HEK293 (cell line): ENCODE data around the gene OVCH1.

Experiments
- KLF8 ChIP-seq: fragments of 450-650 bp; formaldehyde crosslinking; IDR thresholded peaks from 2 replicates; pipeline ENCODE4 v1.5.1; 2016; ENCODE audit warnings: missing biosample characterization, missing genetic modification characterization
- SETDB1 ChIP-seq: IDR thresholded peaks from one replicate; pipeline ENCODE4 v1.6.1; 2017; ENCODE audit warnings: mild to moderate bottlenecking, low read length, moderate library complexity, mixed read lengths; ENCODE audit not compliant: insufficient read length
- ZNF350 ChIP-seq: fragments of 450-650 bp; formaldehyde crosslinking; IDR thresholded peaks from 2 replicates; pipeline ENCODE4 v1.5.0; 2017; ENCODE audit warnings: missing biosample characterization, mild to moderate bottlenecking, missing genetic modification characterization
- ZNF629 ChIP-seq: fragments of 450-650 bp; formaldehyde crosslinking; IDR thresholded peaks from 2 replicates; pipeline ENCODE4 v1.5.1; 2017; ENCODE audit warnings: missing biosample characterization, missing genetic modification characterization
- ZNF843 ChIP-seq: fragments of 450-650 bp; formaldehyde crosslinking; IDR thresholded peaks from 2 replicates; pipeline ENCODE4 v1.5.1; 2016; ENCODE audit warnings: missing biosample characterization, missing genetic modification characterization
- ZSCAN23 ChIP-seq: fragments of 450-650 bp; formaldehyde crosslinking; IDR thresholded peaks from 2 replicates; pipeline ENCODE4 v1.5.1; 2016; ENCODE audit warnings: missing biosample characterization, missing genetic modification characterization
- TF ChIP-seq, protein P1 (sequence below): fragments of 450-650 bp; formaldehyde crosslinking; IDR thresholded peaks from 2 replicates; pipeline ENCODE4 v1.5.1; 2016; ENCODE audit warnings: missing biosample characterization, missing genetic modification characterization
- TF ChIP-seq, protein P2 (sequence below): fragments of 450-650 bp; formaldehyde crosslinking; IDR thresholded peaks from 2 replicates; pipeline ENCODE4 v1.5.1; 2016; ENCODE audit warnings: missing biosample characterization, missing genetic modification characterization
- TF ChIP-seq, protein P3 (sequence below): fragments of 450-650 bp; formaldehyde crosslinking; IDR thresholded peaks from 2 replicates; pipeline ENCODE4 v1.5.1; 2016; ENCODE audit warnings: missing biosample characterization, missing genetic modification characterization

GRCh38 chr12:29499235-29499634, 1.7 kb upstream of the OVCH1 start:
- TF ChIP-seq, protein P1, sequence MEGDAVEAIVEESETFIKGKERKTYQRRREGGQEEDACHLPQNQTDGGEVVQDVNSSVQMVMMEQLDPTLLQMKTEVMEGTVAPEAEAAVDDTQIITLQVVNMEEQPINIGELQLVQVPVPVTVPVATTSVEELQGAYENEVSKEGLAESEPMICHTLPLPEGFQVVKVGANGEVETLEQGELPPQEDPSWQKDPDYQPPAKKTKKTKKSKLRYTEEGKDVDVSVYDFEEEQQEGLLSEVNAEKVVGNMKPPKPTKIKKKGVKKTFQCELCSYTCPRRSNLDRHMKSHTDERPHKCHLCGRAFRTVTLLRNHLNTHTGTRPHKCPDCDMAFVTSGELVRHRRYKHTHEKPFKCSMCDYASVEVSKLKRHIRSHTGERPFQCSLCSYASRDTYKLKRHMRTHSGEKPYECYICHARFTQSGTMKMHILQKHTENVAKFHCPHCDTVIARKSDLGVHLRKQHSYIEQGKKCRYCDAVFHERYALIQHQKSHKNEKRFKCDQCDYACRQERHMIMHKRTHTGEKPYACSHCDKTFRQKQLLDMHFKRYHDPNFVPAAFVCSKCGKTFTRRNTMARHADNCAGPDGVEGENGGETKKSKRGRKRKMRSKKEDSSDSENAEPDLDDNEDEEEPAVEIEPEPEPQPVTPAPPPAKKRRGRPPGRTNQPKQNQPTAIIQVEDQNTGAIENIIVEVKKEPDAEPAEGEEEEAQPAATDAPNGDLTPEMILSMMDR, result no peak
- TF ChIP-seq SETDB1 (no peak), KLF8 (tag by site-specific recombination) (no peak), ZNF629 (tag by site-specific recombination) (no peak), ZSCAN23 (tag by site-specific recombination) (no peak), ZNF350 (no peak), ZNF843 (tag by site-specific recombination) (no peak)
- TF ChIP-seq, protein P2, sequence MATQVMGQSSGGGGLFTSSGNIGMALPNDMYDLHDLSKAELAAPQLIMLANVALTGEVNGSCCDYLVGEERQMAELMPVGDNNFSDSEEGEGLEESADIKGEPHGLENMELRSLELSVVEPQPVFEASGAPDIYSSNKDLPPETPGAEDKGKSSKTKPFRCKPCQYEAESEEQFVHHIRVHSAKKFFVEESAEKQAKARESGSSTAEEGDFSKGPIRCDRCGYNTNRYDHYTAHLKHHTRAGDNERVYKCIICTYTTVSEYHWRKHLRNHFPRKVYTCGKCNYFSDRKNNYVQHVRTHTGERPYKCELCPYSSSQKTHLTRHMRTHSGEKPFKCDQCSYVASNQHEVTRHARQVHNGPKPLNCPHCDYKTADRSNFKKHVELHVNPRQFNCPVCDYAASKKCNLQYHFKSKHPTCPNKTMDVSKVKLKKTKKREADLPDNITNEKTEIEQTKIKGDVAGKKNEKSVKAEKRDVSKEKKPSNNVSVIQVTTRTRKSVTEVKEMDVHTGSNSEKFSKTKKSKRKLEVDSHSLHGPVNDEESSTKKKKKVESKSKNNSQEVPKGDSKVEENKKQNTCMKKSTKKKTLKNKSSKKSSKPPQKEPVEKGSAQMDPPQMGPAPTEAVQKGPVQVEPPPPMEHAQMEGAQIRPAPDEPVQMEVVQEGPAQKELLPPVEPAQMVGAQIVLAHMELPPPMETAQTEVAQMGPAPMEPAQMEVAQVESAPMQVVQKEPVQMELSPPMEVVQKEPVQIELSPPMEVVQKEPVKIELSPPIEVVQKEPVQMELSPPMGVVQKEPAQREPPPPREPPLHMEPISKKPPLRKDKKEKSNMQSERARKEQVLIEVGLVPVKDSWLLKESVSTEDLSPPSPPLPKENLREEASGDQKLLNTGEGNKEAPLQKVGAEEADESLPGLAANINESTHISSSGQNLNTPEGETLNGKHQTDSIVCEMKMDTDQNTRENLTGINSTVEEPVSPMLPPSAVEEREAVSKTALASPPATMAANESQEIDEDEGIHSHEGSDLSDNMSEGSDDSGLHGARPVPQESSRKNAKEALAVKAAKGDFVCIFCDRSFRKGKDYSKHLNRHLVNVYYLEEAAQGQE (tag by site-specific recombination), result no peak
- TF ChIP-seq, protein P3, sequence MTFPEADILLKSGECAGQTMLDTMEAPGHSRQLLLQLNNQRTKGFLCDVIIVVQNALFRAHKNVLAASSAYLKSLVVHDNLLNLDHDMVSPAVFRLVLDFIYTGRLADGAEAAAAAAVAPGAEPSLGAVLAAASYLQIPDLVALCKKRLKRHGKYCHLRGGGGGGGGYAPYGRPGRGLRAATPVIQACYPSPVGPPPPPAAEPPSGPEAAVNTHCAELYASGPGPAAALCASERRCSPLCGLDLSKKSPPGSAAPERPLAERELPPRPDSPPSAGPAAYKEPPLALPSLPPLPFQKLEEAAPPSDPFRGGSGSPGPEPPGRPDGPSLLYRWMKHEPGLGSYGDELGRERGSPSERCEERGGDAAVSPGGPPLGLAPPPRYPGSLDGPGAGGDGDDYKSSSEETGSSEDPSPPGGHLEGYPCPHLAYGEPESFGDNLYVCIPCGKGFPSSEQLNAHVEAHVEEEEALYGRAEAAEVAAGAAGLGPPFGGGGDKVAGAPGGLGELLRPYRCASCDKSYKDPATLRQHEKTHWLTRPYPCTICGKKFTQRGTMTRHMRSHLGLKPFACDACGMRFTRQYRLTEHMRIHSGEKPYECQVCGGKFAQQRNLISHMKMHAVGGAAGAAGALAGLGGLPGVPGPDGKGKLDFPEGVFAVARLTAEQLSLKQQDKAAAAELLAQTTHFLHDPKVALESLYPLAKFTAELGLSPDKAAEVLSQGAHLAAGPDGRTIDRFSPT (tag by site-specific recombination), result no peak
